GM18498 (cell line): ENCODE results near the gene TBC1D22A.

Source experiments
- ATAC-seq: cut with Tn5 transposase; IDR thresholded peaks from one replicate; pipeline ENCODE4 v1.9.1; 2021; ENCODE audit warnings: mild to moderate bottlenecking, moderate library complexity; ENCODE audit not compliant: unreplicated experiment

Gene TBC1D22A

DNA sequence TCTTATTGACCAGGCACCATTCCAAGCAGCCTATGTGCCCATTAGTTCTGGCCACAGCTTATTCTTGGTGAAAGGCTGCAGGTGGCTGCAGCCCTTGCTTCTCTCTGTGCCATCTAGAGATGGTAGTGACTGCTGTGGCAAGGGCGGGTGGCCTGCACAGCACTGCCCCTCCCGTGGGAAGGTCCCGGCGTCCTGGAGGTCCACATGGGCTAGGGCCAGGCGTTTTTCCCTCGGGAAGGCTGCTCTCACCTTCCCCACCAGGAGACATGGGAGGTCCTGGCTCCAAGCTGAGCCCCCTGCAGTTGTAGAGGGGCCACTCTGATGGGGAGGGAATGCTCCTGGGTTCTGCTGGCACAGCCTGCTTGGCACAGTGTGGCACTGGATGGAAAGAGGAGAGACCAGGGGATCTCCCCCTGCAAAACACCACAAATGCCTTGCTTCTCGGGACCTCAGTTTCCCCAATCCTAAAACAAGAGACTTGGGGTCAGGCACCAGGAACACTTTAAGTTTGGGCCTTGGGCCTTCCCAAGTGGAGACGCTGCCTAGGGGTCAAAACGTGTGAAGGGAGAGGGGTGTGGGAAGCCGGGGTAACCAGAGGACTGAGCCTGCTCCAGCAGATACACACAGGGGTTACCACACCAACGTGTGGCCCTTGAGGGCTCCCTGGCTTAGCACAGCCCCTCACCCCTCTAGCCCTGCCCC is 10.0 kb upstream of the TBC1D22A start:
- ATAC-seq: no peak

DNA sequence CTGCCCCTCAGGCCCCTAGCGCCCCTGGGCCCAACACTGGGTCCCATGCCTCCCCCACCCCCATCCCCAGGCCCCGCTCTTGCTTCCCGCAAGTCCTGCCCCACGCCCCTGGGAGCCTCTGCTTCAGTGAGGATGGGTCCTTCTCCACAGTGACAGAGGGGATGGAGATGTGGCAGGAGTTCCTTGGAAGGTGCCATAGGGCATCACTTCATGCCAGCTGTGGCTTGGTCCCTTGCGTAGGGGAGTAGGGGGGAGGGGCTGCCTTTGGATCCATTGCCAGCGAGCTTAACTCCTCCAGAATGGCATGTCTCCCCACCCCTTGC is 9.5 kb upstream of the TBC1D22A start:
- ATAC-seq: no peak

DNA sequence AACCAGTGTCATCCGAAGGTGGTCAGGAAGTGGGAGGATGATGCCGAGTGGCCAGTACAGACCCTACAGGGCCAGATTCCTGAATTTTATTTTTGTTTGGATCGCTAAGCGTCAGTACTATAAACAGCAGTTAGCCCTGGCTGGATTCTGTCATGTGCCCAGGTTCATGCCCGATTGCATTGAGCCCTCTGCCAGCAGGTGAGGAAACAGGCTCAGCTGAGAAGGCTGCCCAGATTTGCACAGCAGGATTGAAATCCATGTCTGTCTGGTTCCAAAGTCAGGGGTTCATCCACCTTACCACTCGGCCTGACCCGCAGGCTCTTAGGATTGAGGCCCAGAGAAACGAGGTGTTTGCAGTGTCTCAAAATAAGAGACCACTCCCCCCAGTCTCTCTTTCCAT is 9.1 kb upstream of the TBC1D22A start:
- ATAC-seq: no peak

DNA sequence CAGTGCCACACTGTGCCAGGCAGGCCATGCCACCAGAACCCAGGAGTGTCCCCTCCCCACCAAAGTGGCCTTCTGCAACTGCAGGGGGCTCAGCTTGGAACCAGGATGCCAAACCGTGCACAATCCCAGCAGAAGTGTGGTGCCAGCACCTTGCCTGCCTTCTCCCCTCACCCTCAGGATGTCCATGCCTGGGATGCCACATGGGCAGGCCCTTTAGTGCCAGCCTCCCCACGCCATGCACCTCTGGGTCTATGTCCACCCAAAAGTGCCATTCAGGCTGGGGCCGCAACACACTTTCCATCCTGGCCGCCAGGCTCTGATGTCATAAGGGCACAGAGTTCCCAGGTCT is 8.7 kb upstream of the TBC1D22A start:
- ATAC-seq: no peak

DNA sequence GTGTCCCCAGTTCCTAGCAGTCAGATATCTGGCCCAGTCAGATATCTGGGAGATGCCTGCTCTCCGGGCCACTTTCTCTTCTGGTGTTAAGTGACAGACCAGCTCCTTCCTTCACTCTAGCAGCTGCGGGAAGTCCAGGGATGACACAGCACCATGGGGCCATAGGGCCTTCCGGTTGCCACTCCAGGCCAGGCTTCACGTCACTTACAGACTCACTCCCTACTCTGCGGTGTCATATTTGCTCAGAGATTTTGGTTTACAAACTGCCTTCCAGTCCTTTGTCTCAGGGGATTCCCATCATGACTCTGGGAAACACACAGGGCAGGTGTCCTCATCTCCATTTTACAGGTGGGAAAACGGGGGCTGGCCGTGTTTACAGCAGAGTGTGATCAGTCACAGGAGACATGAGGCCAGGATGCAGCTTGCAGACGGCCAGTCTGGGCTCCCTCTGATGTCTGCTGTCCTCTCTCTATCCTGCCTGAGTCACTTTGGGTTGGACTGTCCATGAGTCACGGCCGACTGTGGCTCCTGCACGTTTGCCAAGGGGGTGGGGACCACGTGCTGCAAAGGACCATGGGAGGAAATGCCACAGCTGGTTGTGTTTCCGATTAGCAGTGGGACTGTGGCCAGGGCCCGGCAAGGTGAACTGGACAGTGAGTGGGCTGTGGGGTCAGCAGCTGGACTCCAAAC is 8.2 kb upstream of the TBC1D22A start:
- no peak for ATAC-seq

DNA sequence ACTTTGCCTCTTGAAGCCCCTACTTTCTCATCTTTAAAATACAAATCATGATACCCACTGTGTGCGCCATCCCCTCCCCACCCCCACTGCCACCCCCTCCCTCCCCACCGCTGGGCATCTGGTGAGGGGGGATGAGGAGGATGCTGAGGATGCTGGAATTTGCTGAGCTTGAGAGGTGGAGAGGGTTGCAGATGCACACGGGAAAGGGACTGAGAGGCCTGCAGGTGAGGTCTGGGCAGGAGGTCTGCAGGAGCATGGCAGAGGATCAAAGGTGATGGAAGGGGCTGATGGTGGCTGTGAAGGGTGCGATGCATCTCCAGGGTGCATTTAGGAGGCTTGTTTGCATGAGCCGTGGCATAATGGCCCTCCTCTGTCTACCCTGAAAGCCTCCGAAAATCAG is 7.6 kb upstream of the TBC1D22A start:
- no peak for ATAC-seq

DNA sequence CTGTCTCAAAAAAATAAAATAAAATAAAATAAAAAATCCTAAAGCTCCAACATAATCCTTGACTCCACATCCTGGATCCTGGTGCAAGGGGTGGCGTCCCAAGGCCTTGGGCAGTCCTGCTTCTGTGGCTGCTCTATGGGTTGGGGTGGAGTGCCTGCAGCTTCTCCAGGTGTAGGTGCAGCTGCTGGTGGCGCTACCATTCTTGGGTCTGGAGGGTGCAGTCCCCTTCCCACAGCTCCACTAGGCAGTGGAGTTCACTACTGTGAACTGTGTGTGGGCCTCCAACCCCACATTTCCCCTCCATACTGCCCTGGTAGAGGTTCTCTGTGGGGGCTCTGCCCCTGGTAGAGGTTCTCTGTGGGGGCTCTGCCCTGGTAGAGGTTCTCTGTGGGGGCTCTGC is 6.9 kb upstream of the TBC1D22A start:
- ATAC-seq: no peak

DNA sequence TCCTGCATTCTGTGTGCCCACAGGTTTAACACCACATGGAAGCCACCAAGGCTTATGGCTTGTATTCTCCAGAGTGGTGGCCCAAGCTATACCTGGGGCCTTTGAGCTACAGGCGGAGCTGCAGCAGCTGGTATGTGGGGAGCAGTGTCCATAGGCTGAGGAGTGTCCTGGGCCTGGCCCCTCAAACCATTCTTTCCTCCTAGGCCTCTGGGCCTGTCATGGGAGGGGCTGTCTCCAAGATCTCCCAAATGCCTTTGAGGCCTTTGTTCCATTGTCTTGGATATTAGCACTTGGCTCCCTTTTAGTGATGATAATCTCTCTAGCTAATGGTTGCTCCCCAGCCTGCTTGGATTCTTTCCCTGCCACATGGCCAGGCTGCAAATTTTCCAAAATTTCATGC is 6.4 kb upstream of the TBC1D22A start:
- no peak for ATAC-seq

DNA sequence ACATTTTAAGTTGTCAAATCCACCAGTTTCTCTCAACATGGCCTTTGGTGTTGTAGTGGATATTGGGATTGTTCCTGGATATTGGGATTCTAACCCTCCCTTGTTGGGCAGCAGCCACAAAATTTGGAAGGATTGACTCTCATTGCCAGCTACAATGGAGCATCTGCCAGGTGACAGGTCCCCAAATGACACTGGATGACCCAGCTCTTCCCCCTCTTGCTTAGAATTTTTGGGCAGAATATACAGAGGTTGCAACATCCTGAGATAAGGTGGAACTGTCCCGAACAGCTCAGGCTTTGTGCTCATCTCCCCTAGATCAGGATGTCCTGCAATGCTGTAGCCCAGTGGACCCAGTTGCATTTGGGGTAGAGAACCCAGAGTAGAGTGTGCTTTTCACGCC is 5.3 kb upstream of the TBC1D22A start:
- no peak for ATAC-seq

DNA sequence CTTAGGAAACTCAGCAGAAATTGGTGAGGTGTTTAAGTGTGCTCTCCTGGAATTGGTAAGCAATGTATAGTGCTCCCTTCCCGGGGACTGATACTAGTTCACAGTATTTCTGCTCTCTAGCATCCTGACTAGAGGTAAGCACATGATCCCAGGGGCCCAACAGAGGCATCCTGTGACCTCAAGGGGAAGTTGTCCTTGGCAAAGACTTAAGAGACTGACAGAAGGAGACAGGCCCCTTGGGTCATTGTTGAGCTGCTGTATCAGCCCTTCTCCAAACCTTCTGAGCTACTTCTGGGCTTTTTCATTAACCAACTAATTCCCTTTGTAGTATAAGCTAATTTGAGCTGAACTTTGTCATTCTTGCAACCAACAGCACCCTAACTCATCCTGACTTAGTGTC is 4.3 kb upstream of the TBC1D22A start:
- ATAC-seq: no peak

DNA sequence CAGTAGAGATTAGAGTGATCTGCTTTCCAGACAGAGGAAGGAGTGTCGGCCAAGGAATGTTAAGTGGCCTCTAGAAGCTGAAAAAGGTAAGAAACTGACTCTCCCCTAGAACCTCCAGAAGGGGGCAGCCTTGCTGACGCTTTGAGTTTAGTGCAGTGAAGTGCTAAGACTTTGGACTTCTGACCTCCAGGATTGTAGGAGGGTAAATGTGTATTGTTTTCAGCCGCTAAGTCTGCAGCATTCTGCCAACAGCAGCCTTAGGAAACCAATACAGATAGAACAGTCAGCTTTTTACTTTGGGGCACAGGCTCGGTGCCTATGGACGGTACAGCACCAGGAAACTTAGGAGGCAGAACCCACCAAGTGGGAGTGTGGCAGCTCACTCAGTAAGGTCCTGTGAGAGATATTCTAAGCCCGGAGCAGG is 3.6 kb upstream of the TBC1D22A start:
- no peak for ATAC-seq

DNA sequence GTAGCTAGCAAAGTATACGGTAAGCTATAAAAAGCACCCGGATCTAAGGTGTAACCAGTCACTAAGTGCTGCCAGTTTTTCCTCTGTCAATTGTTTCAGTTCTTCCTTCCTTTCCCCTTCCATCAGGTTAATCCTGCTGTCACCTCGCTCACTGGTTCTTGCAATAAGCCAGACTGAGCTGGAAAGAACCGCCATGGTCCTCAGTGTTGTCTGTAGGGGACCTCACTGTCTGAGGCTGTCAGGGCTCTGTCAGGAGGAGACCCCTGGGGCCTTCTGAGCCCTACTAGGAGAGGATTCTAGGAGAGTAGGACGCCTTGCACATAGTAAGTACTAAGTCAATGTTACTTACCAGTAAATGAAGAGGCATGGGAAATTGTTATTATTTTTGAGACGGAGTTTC is 1.4 kb upstream of the TBC1D22A start:
- ATAC-seq: no peak

DNA sequence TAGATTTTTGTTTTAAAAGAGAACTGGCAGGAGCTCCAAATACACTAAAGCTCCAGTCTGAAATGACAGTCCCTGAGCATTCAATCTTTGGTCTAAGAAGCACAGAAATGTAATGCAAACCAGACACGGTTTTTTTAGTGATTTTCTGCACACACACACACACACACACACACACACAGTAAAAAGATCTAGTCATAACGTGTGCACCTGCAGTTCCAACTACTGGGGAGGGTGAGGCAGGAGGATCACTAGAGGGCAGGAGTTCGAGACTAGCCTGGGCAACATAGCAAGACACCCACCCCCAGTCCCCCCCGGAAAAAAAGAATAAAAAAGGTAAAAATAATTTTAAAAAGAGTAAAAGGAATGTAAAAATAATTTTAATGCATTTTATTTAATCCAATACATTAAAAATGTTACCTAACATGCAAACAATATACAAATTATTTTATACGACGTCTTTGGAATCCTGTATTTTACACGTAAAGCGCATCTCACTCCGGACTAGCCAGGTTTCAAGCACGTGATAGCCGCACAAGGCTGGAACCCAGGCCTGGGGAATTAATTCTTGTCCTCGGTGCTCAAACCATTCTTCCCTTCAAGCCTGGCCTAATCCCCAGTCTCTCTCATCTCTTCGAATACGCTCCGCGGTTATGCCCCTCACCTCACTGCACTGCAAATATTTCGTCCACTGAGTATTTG is 762 bp upstream of the TBC1D22A start:
- no peak for ATAC-seq

DNA sequence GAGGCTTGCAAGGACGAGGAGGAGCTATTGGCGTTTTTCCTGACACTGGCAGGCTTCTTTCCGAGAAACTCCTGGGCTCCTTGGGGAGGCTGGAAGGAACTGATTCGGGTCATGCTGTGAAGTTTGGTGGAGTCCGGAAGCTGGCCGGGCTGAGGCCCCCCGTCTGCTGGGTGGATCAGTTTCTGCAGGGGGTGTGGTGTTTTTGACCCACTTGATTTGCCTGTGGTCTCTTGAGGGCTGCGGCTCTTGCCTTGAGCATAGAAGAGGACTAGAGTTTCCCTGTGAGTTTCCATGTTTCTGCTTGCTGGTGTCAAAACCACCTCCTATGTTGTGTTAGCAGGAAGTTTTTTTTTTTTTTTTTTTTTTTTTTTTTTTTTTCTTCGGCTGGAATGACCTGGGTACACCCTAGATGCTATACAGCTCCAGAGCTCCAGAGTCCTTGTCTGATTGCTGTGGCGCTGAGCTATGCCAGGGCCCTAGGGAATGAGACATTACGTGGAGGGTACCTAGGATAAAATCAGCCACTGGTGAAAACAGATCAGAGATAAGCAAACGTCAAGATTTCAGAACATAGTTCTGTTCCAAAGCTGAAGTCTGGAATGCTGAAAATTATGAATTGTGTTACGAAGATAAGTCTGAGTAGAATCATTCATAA is 728 bp downstream of the TBC1D22A start:
- peak; percentile 54 for ATAC-seq

DNA sequence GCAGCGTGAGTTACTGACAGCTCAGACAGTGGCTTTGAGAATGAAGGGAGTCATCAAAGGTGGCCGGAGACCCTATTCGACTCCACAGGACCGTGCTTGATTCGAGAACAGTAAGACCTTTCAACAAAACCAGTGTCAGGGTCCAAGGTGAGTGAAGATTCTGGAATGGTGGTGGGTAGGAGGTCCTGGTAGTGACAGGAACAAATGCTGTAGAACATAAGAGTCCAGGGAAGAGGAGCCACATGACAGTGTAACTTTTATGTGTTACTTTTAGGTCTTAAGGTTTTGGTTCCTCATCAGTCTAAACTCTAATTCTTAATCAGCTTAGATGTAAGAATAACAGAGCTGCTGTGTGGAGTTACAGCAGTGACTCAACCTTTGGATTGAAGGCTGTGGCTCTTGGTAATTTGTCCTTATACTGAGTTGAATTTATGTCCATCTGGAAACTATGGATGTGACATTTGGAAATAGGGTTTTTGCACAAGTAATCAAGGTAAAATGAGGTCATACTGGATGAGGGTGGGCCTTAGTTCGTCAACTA is 1.8 kb downstream of the TBC1D22A start:
- ATAC-seq: no peak

DNA sequence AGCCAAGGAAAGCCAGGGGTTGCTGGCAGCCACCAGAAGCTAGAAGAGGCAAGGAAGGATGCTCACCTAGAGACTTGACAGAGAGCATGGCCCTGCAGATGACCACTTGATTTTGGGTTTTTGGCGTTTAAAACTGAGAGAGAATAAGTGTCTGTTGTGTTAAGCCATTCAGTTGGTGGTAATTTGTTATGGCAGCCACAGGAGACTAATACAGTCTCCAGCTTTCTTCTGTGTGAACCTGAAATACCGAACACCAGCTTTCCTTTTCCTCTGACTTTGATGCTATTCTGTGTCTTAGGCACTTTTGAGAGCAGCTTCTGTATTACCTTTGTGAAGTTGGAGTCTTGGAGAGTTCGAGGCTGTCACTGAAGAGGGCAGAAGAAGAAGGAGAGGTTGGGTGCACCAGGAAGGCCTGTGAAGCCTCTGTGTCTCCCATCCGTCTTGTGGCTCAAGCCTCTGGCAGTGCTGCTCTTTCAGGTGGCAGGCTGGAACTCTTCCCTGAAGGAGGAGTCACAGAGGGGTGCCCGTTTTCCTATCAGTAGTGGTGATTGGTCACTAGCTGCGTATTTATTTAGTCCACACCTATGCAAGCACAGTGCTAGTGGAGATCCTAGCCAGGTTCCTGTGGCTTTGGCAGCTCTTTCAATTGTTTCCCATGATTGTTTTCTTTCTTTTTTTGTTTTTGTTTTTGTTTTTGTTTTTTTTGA is 2.5 kb downstream of the TBC1D22A start:
- ATAC-seq: no peak

DNA sequence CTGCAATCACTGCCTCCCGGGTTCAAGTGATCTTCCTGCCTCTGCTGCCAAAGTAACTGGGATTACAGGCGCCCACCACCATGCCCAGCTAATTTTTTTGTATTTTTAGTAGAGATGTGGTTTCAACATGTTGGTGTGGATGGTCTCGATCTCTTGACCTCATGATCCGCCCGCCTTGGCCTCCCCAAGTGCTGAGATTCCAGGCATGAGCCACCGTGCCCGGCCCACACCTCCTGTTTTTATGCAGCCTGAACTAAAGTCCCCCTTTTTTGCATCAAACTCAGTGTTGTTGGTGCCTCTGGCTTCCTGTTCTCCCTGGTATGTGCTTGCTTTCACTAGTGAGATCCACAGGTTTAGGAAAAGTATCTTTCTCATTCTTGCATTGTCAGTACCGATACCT is 4.2 kb downstream of the TBC1D22A start:
- ATAC-seq: no peak

DNA sequence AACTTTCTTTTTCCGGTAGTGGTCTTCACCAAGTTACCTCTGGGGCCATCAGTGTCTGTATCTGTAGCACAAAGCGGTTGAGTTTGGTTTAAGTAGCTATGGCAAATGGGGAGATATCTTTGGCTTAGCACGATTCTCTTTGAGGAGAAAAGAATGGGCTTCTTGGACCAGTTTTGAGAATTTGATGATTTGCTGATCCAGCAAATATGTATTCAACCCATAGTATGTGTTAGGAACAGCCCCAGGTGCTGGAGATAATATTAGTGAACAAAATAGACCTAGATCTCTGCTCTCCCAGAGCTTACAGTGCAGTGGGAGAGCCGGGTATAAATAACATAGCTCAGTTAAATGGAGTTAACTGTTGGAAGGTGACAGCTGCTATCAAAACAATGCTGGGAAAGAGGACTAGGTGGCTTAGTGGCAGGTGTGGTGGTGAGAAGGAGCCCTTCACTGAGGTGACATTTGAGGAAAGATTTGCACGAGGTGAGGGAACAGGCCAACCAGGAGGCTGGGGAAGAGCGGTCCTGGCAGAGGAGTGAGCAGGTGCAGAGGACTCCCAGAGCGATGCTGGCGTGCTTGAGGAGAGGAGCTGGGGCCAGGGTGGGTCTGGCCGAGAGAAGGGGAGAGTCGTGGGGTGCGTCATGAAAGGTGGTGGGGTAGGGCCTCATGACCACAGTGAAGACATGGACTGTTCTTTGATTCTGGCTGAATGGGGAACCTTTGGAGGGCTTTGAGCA is 5.0 kb downstream of the TBC1D22A start:
- no peak for ATAC-seq

DNA sequence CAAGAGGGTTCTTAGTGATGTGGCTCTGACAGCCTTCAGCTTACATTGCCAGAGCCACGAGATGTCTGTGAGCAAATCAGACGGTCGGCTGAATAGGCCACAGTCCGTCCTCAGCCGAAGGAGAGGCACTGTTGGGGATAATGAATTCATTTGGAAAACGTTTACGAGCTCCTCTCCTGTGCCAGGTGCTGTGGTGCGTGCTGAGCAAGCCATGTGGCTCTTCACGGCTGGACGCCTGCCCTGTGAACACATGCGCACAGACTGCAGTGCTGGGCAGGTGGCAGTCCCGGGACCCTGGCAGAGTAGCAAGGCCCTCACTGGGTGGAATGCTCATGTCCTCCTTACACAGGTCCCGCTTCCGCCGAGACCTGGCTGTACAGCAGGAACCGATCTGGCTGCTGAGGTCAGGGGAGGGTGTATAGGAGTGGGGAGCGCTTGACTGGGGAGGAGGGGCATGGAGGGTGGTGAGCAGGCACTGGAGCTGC is 6.8 kb downstream of the TBC1D22A start:
- ATAC-seq: no peak

DNA sequence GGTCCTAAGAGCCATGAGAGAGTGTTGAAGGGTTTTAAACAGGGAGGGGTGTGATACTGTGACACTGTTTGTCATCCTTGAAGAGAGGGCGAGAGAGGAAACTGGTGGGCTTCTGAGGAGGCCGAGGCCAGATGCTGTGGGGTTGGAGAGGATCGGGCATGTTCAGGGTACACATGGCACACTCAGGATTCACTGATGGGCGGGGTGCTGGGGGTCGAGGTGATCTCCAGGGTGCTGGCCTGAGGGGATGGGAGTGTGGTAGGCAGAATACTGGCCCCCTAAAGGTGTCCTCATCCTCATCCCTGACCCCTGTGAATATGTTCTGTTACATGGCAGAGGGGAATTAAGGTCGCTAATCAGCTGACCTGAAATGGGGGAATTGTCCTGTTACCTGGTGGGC is 7.3 kb downstream of the TBC1D22A start:
- ATAC-seq: no peak
